ENCODE results near the gene UTS2B. TPM values are rescaled to one million over a fixed set of nuclear protein-coding genes. Genes with fewer than 3 reads are reported as not detected.
A peak's percentile ranks its signal among the peaks of the same experiment; 100 is the strongest.
"Not testable (repeated sequence)": the region's sequence is repeated elsewhere in the genome, so short reads cannot be mapped to it uniquely, and the experiment has no call there.

The UTS2B gene
- total and polyA plus RNA-seq, 8 donors = 0.37 to 2.1 (median 0.72) TPM; not detected in 1

- Histone ChIP-seq H3K27me3 (no peaks in the 10 kb centered on the region), H3K9me3 (no peaks in the 10 kb centered on the region), H3K27ac (no peak overlapping the region), H3K36me3 (no peaks in the 10 kb centered on the region), H3K4me3 (no peak overlapping the region), H3K4me1 (no peaks in the 10 kb centered on the region)
- TF ChIP-seq, protein P1, sequence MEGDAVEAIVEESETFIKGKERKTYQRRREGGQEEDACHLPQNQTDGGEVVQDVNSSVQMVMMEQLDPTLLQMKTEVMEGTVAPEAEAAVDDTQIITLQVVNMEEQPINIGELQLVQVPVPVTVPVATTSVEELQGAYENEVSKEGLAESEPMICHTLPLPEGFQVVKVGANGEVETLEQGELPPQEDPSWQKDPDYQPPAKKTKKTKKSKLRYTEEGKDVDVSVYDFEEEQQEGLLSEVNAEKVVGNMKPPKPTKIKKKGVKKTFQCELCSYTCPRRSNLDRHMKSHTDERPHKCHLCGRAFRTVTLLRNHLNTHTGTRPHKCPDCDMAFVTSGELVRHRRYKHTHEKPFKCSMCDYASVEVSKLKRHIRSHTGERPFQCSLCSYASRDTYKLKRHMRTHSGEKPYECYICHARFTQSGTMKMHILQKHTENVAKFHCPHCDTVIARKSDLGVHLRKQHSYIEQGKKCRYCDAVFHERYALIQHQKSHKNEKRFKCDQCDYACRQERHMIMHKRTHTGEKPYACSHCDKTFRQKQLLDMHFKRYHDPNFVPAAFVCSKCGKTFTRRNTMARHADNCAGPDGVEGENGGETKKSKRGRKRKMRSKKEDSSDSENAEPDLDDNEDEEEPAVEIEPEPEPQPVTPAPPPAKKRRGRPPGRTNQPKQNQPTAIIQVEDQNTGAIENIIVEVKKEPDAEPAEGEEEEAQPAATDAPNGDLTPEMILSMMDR (IDR thresholded peaks at IDR 0.05) = no peak
- DNase-seq = no peak
- intact Hi-C loops (cut with DNase I) = no loop called here
- no peak for ATAC-seq
These were observed 75.2 kb downstream of the UTS2B start for GRCh38 chr3:191255156-191255555.

DNA sequence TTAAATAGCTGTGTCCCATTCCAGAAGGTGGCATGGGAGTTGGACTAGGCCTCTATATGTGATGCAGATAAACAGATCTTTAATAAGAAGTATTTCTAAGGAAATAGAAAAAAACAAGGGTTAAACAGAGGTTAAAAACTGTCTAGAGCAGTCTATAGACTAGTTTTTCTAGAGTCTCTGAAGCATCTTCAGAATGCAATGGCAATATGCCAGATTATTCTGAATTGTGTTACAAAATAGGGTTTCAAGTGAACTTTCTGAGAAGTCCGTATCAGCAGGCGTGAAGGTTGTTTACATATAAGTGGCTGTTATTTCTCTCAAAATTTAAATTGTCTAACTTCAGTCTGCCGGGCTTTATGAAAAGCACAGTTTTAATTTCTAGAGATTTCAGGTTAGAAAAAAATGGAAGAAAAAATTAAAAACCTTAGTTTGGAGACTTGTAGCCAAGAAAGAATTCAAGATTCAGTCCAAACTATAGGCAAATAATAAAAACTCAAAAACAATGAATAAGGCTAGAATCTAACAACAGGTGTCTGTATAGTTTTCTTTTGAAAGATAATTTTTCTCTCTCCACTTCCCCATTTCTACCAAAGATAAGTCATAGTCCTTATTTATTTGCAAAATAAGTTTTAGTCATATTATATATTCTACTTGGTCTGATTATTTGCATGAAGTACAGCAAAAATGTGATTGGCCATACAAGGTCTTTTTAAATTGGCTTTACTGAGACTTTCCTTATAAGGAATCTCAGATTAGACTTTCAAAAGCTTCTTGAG lies 76.0 kb downstream of the UTS2B start:
- no peak overlapping the region for H3K27ac ChIP-seq
- no peaks in the 10 kb centered on the region for H3K27me3 ChIP-seq
- TF ChIP-seq, protein P1 (IDR thresholded peaks at IDR 0.05) = no peak
- DNase-seq (no peak), ATAC-seq (no peak)
- H3K9me3 ChIP-seq = no peaks in the 10 kb centered on the region
- H3K4me3 ChIP-seq = no peak overlapping the region
- no peaks in the 10 kb centered on the region for H3K4me1 ChIP-seq
- intact Hi-C loops (cut with DNase I) = no loop called here
- no peaks in the 10 kb centered on the region for H3K36me3 ChIP-seq

GRCh38 chr3:191253089-191253799 lies 77.1 kb downstream of the UTS2B start:
- H3K4me3 ChIP-seq = no peak overlapping the region
- no peak for DNase-seq

DNA sequence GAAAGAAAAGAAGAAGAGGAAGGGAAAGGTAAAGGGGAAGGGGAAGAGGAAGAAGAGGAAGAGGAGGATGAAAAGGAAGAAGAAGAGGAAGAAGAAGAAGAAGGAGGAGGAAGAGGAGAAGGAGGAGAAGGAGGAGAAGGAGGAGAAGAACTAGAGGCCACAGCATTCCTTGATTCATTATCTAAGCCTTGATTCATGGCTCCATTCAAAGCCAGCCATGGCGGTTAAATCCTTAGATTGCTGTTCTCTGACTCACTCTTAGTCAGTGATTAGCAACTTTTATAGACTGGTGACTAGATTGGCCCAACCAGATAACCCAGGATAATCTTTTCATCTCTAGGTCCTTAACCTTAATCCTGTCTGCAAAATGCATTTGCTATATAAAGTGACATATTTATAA lies 83.7 kb downstream of the UTS2B start:
- Histone ChIP-seq H3K27me3 (no peaks in the 10 kb centered on the region), H3K27ac (no peak overlapping the region), H3K36me3 (no peaks in the 10 kb centered on the region), H3K9me3 (no peaks in the 10 kb centered on the region), H3K4me1 (no peaks in the 10 kb centered on the region), H3K4me3 (no peak overlapping the region)
- intact Hi-C loops (cut with DNase I) = loop anchor here in 1 of 2 donors (10.0 kb wide), 1 partner anchor 138 kb away; no protein-coding TSS in a partner anchor
- TF ChIP-seq, protein P1 (IDR thresholded peaks at IDR 0.05) = no peak
- ATAC-seq (no peak), DNase-seq (no peak)

More at GRCh38 chr3:191253089-191253799, 77.1 kb downstream of the UTS2B start:
- intact Hi-C loops (cut with DNase I) = no loop called here
- Histone ChIP-seq H3K27ac (no peak overlapping the region), H3K4me1 (no peaks in the 10 kb centered on the region), H3K27me3 (no peaks in the 10 kb centered on the region), H3K36me3 (no peaks in the 10 kb centered on the region), H3K9me3 (no peaks in the 10 kb centered on the region)
- no peak for ATAC-seq
- TF ChIP-seq, protein P1 (IDR thresholded peaks at IDR 0.05) = no peak

DNA sequence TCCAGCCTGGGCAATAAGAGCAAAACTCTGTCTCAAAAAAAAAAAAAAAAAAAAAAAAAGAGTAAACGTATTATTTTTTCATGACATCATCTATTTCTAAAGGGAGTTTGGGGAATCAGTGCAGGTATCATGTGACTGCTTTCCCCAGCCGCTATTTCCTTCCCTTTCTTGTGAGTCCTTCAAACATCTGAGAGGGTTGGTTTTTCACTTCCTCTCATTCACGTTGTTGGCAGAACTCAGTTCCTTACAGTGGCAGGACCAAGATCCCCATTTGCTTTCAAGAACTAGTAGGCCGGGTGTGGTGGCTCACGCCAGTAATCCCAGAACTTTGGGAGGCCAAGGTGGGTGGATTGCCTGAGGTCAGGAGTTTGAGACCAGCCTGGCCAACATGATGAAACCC lies 84.3 kb downstream of the UTS2B start:
- H3K36me3 ChIP-seq, H3K9me3 ChIP-seq, H3K4me3 ChIP-seq, H3K27ac ChIP-seq, H3K27me3 ChIP-seq, H3K4me1 ChIP-seq: not testable (repeated sequence)
- peak; percentile 71 for ATAC-seq
- peak in 2 of 4 donors; percentile 17 to 57 for DNase-seq
- intact Hi-C loops (cut with DNase I) = loop anchor here in 1 of 2 donors (10.0 kb wide), 1 partner anchor 139 kb away; no protein-coding TSS in a partner anchor

Measured in left lung (tissue), 10 donors.